GM18508 (cell line): Measurements from ENCODE around the gene UBE4B.

Experiments
- ATAC-seq: cut with Tn5 transposase; IDR thresholded peaks from one replicate; pipeline ENCODE4 v1.9.1; 2021; ENCODE audit warnings: moderate number of reproducible peaks; ENCODE audit not compliant: insufficient read depth, unreplicated experiment

The UBE4B gene

DNA sequence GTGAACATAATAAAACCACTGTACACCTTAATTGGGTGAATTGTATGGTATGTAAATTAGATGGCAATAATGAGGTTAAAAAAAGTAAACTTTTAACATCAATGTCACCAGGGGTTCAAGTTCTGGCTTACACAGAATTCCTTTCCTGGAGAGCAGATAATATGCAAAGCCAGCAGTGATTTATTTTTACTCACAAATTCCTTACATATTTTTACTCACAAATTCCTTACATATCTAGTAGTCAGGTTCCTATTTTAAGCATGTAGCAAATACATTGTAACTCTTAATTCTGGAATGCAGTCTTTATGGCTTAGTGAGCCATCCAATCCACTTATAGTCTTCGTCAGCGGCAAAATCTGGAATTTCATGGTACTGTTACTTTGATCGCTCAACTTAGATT lies 1.3 kb upstream of the UBE4B start:
- no peak for ATAC-seq

DNA sequence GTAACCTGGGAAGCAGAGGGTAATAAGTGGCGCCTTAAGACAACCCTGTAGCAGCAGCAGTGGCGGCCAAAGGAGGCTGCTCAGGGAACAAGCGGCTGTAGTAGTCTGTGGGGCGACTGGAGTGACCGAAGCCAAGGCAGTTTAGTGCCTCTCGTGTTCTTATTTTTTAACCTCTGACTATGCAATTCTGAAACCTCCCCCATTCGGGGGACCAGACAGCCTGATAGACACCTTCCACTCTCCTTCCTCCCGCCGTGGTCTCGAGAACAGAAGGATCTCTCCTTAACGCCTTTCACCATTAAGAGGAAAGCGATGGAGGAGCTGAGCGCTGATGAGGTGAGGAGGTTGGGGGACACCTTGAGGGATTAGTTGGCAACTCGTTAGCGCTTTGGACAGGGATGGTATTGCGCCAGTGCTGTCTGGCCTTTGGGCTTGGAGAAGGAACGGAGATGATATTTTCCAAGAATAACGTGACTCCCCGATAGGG lies 644 bp downstream of the UBE4B start:
- ATAC-seq = no peak

- no peak for ATAC-seq
Measured at GRCh38 chr1:10042746-10043145, 10.0 kb downstream of the UBE4B start.

DNA sequence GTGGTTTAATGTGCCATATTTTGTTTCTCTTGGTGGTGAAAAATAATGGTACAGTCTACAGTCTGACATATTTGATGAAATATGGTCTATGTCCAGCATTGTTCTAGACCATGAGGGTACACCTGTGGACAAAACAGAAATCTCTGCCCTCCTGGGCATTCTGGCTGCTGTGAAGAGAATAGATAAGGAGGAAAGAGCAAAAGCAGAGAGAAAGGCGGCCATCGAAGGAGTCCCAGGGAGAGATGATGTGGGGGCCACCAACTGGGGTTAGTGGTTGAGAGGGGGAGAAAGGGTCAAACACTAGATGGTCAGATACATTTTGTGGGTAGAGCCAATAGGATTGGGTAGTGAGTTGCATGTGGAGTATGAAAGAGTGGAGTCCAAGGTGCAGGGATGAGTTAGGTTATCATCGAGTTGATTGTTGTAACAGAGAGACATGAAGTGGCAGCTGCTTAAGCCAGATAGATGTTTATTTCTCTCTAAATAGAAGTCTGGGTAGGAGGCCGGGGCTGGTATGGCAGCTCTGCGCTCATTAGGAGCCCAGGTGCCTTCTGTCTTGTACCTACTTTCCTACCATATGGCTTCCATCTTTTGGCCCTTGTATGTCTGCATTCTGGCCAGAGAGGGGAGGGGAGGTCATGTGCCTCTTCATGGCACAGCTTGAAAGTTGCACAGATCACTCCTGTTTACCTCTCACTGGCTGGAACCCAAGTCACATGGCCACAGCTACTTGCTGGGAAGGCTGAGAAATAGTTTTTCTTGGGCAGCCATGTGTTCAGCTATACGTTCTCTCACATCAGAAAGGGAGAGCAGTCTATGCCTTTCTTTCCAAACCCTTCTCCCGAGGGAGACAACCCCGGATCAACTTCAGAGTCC lies 13.0 kb downstream of the UBE4B start:
- no peak for ATAC-seq

DNA sequence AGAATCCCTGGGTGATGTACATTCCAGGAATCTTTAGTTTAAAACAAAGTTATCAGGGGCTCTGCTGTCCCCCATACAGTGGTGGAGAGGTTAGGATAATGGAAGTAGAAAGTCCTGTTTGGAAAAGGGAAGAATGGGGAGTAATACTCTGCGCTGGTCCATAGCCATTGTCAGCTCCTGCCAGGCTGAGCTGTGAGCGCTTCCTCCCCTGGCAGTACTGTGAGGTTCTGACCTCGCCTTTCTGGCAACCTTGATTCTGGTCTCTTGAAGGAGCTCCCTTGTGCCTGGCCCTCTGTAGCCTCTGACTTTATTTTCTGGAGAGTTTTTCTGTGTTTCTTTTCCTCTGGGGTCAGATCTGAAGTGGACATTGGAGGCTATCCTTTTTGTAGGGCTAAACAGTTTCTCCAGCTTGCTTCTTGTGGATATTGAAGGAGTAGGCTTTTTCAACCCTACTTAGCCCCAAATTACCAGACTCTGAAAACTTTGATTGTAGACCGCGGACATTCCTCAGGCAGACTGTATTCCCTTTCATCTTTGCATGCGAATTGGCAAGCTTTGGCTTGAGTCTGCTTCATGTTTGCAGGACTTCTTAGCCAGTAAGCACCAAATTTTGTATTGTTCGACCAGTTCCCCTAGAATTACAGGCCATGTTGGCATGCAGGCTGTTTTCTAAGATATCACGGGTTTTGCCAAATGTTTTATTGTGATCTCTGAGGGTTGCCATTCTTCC lies 13.8 kb downstream of the UBE4B start:
- no peak for ATAC-seq

GRCh38 chr1:10048601-10049000 lies 15.8 kb downstream of the UBE4B start:
- ATAC-seq = no peak

DNA sequence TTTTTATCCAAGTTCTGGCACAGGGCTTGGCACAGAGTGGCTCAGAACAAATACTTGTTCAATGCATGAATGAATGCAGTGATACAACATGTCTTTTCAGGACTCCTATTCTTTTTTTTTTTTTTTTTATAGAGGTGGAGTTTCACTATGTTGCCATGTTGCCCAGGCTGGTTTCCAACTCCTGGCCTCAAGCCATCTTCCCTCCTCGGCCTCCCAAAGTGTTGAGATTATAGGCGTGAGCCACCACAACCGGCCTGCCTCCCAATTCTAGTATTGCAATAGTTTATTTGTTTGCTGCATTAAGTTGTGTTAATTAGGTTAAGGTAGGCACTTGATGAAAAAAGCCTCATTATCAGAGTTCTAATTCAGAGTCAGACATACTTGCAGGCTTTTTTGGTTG lies 17.9 kb downstream of the UBE4B start:
- no peak for ATAC-seq

DNA sequence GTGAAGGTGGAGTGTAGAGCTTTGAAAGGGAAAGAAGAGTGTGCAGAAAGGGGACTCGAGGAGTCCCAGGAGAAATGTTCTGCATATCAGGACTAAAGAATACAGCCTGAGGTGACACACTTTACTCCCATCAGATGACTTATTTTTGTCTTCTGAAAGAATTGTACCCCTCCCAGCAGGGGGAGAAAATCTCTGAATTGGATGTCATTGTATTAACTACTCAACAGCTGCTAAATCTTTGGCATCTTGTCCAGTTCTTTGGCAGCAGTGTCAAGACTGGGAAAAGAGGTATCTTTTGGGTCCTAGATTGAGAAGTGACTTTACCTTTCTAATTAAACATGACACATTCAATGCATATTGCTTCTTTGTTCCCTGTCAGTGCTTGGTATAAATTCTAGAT lies 18.9 kb downstream of the UBE4B start:
- no peak for ATAC-seq

GRCh38 chr1:10052347-10052746 lies 19.6 kb downstream of the UBE4B start:
- ATAC-seq = no peak

DNA sequence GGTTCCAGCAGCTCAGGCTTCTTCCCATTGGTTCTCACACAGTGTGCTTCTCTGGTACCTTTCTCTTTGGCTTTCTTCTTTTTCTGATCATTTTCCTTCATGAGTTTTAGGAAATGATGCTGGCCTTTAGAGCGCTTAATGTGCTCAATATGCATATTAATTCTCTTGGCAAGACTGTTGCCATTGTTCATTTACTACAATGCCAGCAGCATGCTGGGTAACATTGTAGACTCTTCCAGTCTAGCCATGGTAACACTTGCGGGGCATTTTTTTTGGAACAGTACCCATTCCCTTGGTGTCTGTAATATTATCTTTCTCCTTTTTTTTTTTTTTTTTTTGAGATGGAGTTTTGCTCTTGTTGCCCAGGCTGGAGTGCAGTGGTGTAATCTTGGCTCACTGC lies 21.7 kb downstream of the UBE4B start:
- no peak for ATAC-seq

GRCh38 chr1:10056599-10056987 lies 23.8 kb downstream of the UBE4B start:
- ATAC-seq = no peak

GRCh38 chr1:10057343-10057742 lies 24.6 kb downstream of the UBE4B start:
- ATAC-seq = no peak

DNA sequence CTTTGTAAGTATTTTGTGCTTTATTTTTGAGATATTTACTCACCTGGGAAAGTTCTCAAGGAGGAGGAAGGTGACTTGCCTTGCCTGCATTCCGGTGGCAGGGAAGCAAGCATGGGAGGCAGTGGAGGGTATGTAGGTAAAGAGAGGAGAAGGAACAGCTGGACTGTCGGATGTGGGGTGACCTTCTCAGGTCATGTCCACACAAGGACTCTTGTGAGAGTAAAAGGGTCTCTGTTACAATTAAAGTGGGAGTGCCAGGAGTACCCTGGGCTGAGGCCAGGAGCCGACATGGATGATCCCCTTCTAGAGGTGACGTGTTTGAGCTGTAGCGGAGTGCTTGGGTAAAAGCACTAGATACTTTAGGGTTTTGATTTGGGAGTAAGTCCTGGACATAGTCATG lies 25.0 kb downstream of the UBE4B start:
- no peak for ATAC-seq

GRCh38 chr1:10059342-10059718 lies 26.6 kb downstream of the UBE4B start:
- ATAC-seq = no peak

GRCh38 chr1:10060311-10061100 lies 27.7 kb downstream of the UBE4B start:
- ATAC-seq = no peak

DNA sequence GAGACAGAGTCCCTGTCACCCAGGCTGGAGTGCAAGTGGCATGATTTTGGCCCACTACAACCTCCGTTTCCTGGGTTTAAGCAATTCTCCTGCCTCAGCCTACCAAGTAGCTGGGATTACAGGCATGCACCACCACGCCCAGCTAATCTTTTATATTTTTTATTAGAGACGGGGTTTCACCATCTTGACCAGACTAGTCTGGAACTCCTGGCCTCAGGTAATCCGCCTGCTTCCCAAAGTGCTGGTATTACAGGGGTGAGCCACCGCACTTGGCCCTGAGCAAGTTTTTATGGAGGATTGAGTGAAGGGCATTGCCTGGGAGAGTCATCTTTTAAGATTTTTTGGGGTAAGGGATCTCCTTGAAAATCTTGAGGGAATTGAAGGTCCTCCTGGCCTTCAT lies 28.5 kb downstream of the UBE4B start:
- ATAC-seq = no peak

- ATAC-seq = no peak
Measured at GRCh38 chr1:10063878-10064277, 31.1 kb downstream of the UBE4B start.

GRCh38 chr1:10064416-10065343 lies 31.9 kb downstream of the UBE4B start:
- no peak for ATAC-seq

GRCh38 chr1:10065344-10065685 lies 32.6 kb downstream of the UBE4B start:
- no peak for ATAC-seq

- ATAC-seq = no peak
Measured at GRCh38 chr1:10065760-10066159, 33.0 kb downstream of the UBE4B start.
